Fibroblast of lung (primary cell): ENCODE results near the gene PIGX. TPM values are rescaled to one million over a fixed set of nuclear protein-coding genes. Genes with fewer than 3 reads are reported as not detected.

Experiments used
- DNase-seq, 2 donors: peaks; one replicate each; pipeline versions ENCODE4 v3.0.0 to v3.0.0-alpha.2; 2010; ENCODE audit warnings: low read depth in 2 of 2
- H2AFZ ChIP-seq: 2 replicates; pipeline ENCODE4 v1.5.1; 2012; ENCODE audit warnings: low read length, control low read depth, inconsistent platforms
- H3K27ac ChIP-seq: 2 replicates; pipeline ENCODE4 v1.5.1; 2011; ENCODE audit warnings: low read length, control low read depth; ENCODE audit not compliant: insufficient read depth
- H3K27me3 ChIP-seq: 2 replicates; pipeline ENCODE4 v1.5.1; 2011; ENCODE audit warnings: mild to moderate bottlenecking, low read length; ENCODE audit not compliant: control insufficient read depth, insufficient read depth
- H3K36me3 ChIP-seq: 2 replicates; pipeline ENCODE4 v1.5.1; 2011; ENCODE audit warnings: low read length; ENCODE audit not compliant: control insufficient read depth, insufficient read depth
- H3K4me1 ChIP-seq: 2 replicates; pipeline ENCODE4 v1.5.1; 2011; ENCODE audit warnings: low read length; ENCODE audit not compliant: control insufficient read depth, insufficient read depth; ENCODE audit errors: extremely low read depth
- H3K4me2 ChIP-seq: 2 replicates; pipeline ENCODE4 v1.5.1; 2011; ENCODE audit warnings: low read length, control low read depth; ENCODE audit not compliant: insufficient read depth; ENCODE audit errors: extremely low read depth
- H3K4me3 ChIP-seq, 4 experiments: fragments of 200-600 bp in 1 of 4; sonication (generic) in 1 of 4; replicated peaks in 1 of 4; 2 replicates each; pipeline ENCODE4 v1.5.1; 2011 to 2016; ENCODE audit warnings: low read length in 4 of 4, low read depth in 3 of 4, mild to moderate bottlenecking in 3 of 4, control low read depth in 2 of 4, inconsistent platforms in 1 of 4, mixed read lengths in 1 of 4; ENCODE audit not compliant: insufficient read depth in 1 of 4; ENCODE audit errors: control extremely low read depth in 1 of 4
- H3K79me2 ChIP-seq: 2 replicates; pipeline ENCODE4 v1.5.1; 2012; ENCODE audit warnings: mild to moderate bottlenecking, low read length, inconsistent platforms; ENCODE audit not compliant: control insufficient read depth, insufficient read depth
- H3K9ac ChIP-seq: 2 replicates; pipeline ENCODE4 v1.5.1; 2011; ENCODE audit warnings: mild to moderate bottlenecking, low read length, control low read depth; ENCODE audit not compliant: insufficient read depth
- H3K9me3 ChIP-seq: 2 replicates; pipeline ENCODE4 v1.5.1; 2012; ENCODE audit warnings: low read depth, low read length; ENCODE audit not compliant: control insufficient read depth, insufficient read depth
- H4K20me1 ChIP-seq: 2 replicates; pipeline ENCODE4 v1.5.1; 2011; ENCODE audit warnings: low read length; ENCODE audit not compliant: control insufficient read depth, insufficient read depth; ENCODE audit errors: extremely low read depth
- EZH2 ChIP-seq: IDR thresholded peaks from 2 replicates; pipeline ENCODE4 v1.5.1; 2012; ENCODE audit warnings: low read length, control low read depth, mild to moderate bottlenecking; ENCODE audit errors: missing control alignments
- polyA plus RNA-seq, 2 donors: library from polyadenylated mRNA; depleted of rRNA in 1 of 2; stranded (reverse) in 1 of 2; unstranded in 1 of 2; fragments of >200 nt; gene quantifications; 2 replicates each; pipeline ENCODE4 v1.2.1, GENCODE V29; 2011 to 2012; ENCODE audit warnings: missing spikeins in 1 of 2
- total RNA-seq: library from RNA; depleted of rRNA; stranded (reverse); fragments of >200 nt; gene quantifications from 2 replicates; pipeline ENCODE4 v1.2.1, GENCODE V29; 2014
- TF ChIP-seq, protein P1 (sequence below), 2 donors: IDR thresholded peaks in 1 of 2; conservative IDR thresholded peaks in 1 of 2; 1 replicate in 1 of 2; 2 replicates in 1 of 2; pipeline ENCODE4 v1.5.1; 2011 to 2012; ENCODE audit warnings: low read length in 2 of 2, control low read depth in 1 of 2, inconsistent platforms in 1 of 2, low read depth in 1 of 2, mild to moderate bottlenecking in 1 of 2

PIGX gene
- total and polyA plus RNA-seq, 2 donors (not counting 1 experiment from before 2014, with no cell fraction given), result 10.7 to 17.0 TPM

DNA sequence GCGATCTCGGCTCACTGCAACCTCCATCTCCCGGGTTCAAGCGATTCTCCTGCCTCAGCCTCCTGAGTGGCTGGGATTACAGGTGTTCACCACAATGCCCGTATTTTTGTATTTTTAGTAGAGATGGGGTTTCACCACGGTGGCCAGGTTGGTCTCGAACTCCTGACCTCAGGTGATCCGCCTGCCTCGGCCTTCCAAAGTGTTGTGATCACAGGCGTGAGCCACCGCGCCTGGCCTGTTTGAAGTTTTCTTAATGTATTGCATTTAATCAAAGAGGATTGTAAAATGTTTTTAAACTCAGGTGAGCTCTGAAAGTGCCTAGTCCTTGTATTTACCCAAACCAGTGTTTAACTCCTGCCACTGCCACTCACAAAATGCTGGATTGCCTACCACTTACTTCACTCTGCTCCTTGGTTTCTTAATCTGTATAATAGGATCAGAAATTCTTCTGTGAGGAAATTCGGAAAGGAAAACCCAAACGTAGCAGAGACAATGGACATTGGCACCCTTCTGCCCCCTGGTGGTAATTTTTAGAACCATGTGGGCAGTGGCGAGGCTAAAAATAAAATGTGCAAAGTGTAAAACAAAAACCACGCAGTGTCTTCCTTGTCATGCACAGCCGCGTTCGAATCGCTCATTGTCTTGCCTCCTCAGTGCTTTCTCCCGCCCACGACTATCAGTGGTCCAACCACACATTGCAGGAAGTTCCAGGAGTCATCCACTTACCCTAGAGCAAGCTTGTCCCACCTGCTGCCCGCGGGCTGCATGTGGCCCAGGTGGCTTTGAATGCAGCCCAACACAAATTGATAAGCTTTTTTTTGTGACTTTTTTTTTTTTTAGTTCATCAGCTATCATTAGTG, 27.4 kb upstream of the PIGX start:
- H4K20me1 ChIP-seq, result no peaks in the 10 kb centered on the region
- no peaks in the 10 kb centered on the region for H3K9me3 ChIP-seq
- no peak overlapping the region for H2AFZ ChIP-seq
- no peak overlapping the region for H3K4me3 ChIP-seq
- peak overlapping the region; percentile 11 for H3K4me2 ChIP-seq
- H3K9ac ChIP-seq, result no peak overlapping the region
- H3K36me3 ChIP-seq, result no peaks in the 10 kb centered on the region
- TF ChIP-seq, protein P1, sequence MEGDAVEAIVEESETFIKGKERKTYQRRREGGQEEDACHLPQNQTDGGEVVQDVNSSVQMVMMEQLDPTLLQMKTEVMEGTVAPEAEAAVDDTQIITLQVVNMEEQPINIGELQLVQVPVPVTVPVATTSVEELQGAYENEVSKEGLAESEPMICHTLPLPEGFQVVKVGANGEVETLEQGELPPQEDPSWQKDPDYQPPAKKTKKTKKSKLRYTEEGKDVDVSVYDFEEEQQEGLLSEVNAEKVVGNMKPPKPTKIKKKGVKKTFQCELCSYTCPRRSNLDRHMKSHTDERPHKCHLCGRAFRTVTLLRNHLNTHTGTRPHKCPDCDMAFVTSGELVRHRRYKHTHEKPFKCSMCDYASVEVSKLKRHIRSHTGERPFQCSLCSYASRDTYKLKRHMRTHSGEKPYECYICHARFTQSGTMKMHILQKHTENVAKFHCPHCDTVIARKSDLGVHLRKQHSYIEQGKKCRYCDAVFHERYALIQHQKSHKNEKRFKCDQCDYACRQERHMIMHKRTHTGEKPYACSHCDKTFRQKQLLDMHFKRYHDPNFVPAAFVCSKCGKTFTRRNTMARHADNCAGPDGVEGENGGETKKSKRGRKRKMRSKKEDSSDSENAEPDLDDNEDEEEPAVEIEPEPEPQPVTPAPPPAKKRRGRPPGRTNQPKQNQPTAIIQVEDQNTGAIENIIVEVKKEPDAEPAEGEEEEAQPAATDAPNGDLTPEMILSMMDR (conservative IDR thresholded peaks at IDR 0.05 in 1 of 2, IDR thresholded peaks at IDR 0.05 in 1 of 2; ENCODE audit: low read depth in 1 of 2, low read length in 2 of 2), result peak; percentile 78 to 83
- no peak for TF ChIP-seq EZH2
- H3K4me1 ChIP-seq, result no peaks in the 10 kb centered on the region
- peaks cover 4% of the 10 kb centered on the region for H3K27me3 ChIP-seq
- DNase-seq, result peak; percentile 20 to 61
- no peak overlapping the region for H3K27ac ChIP-seq
- H3K79me2 ChIP-seq, result no peaks in the 10 kb centered on the region

DNA sequence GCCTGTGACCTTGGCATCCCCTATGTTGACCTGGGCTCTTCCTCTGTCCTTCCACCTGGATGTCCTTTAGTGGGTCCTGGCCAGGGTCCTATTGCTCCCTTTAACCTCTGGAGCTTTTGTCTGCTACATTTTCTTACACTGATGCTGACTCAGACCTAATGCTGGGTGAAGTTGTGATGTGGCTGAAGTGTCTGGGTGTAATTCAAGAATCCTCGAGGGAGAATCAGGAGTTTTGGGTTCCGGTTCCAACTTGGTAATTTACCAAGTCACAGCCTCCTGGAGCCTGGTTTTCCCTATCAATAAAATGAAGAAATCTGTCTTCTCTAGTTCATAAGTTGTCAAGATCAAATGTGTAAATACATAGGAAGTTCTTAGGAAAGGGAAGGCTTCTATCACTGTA, 25.7 kb upstream of the PIGX start:
- Histone ChIP-seq H3K4me2 (no peak overlapping the region), H3K27me3 (peaks cover 4% of the 10 kb centered on the region), H3K4me3 (no peak overlapping the region), H3K79me2 (no peaks in the 10 kb centered on the region), H3K9me3 (no peaks in the 10 kb centered on the region), H3K36me3 (no peaks in the 10 kb centered on the region), H3K4me1 (no peaks in the 10 kb centered on the region), H4K20me1 (no peaks in the 10 kb centered on the region), H3K27ac (no peak overlapping the region), H3K9ac (no peak overlapping the region), H2AFZ (no peak overlapping the region)
- TF ChIP-seq EZH2, result no peak
- TF ChIP-seq, protein P1 (conservative IDR thresholded peaks at IDR 0.05 in 1 of 2, IDR thresholded peaks at IDR 0.05 in 1 of 2; ENCODE audit: low read depth in 1 of 2, low read length in 2 of 2), result no peak
- no peak for DNase-seq

DNA sequence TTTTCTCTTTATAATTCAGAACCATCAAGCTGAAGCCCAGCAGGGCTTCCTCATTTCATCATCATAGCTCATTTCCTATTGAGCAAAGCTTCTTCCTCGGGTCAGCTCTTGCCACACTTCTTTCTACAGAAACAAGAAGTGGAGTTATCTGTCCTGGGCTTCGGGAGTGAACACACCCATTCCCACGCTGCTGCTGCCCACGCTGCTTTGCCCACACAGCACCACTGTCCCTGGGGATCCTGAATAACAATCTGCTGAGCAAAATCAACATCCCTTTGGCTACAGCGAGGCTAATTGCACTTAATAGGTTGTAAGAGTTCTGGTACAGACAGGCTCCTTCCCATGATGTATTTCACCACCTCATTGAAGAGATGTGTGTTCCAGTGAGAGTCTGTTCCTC, 23.8 kb upstream of the PIGX start:
- TF ChIP-seq, protein P1 (conservative IDR thresholded peaks at IDR 0.05 in 1 of 2, IDR thresholded peaks at IDR 0.05 in 1 of 2; ENCODE audit: low read depth in 1 of 2, low read length in 2 of 2), result no peak
- TF ChIP-seq EZH2, result no peak
- no peaks in the 10 kb centered on the region for H3K79me2 ChIP-seq
- H3K9me3 ChIP-seq, result no peaks in the 10 kb centered on the region
- H4K20me1 ChIP-seq, result no peaks in the 10 kb centered on the region
- no peaks in the 10 kb centered on the region for H3K27me3 ChIP-seq
- no peak overlapping the region for H3K9ac ChIP-seq
- H3K4me1 ChIP-seq, result no peaks in the 10 kb centered on the region
- H3K4me3 ChIP-seq, result no peak overlapping the region
- peak overlapping the region; percentile 69 for H2AFZ ChIP-seq
- no peak overlapping the region for H3K4me2 ChIP-seq
- DNase-seq, result peak; percentile 18 to 77
- no peaks in the 10 kb centered on the region for H3K36me3 ChIP-seq
- no peak overlapping the region for H3K27ac ChIP-seq
